ENCODE data around the gene HPCAL4.

The HPCAL4 gene

DNA sequence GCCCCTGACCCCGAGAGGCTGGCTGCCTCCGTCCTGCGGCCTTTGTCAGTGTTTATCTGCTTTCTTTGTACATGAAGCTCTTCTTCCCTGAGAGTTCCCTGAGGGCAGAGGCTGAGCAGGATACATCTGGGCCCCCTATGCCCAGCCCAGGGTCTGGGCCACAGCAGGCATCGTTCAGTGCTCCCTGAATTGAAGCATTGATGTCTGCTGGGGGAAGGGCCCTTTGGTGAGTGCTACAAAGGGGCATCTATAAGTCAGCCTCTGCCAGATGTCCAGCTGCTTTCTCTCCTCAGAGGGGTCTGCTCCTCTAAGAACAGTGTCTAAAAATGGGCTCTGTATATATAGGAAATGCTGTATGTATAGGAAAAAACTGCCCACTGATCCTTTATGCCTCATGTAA lies 53.9 kb downstream of the HPCAL4 start:
- ChIA-PET CTCF (interaction anchor here (1.0 to 4.6 kb wide), 4 partner anchors 10 to 27 kb away, joined by 3 to 19 read pairs (median 4); no protein-coding TSS in a partner anchor), POLR2A (no interaction called here)
- DNase-seq (ENCODE audit: low read depth, low spot score) = no peak
- H3K4me3 ChIP-seq (ENCODE audit: low read depth, low read length) = no peak overlapping the region
- TF ChIP-seq, protein P1, sequence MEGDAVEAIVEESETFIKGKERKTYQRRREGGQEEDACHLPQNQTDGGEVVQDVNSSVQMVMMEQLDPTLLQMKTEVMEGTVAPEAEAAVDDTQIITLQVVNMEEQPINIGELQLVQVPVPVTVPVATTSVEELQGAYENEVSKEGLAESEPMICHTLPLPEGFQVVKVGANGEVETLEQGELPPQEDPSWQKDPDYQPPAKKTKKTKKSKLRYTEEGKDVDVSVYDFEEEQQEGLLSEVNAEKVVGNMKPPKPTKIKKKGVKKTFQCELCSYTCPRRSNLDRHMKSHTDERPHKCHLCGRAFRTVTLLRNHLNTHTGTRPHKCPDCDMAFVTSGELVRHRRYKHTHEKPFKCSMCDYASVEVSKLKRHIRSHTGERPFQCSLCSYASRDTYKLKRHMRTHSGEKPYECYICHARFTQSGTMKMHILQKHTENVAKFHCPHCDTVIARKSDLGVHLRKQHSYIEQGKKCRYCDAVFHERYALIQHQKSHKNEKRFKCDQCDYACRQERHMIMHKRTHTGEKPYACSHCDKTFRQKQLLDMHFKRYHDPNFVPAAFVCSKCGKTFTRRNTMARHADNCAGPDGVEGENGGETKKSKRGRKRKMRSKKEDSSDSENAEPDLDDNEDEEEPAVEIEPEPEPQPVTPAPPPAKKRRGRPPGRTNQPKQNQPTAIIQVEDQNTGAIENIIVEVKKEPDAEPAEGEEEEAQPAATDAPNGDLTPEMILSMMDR (IDR thresholded peaks at IDR 0.05; ENCODE audit: insufficient read depth, low read length, missing control alignments) = no peak

DNA sequence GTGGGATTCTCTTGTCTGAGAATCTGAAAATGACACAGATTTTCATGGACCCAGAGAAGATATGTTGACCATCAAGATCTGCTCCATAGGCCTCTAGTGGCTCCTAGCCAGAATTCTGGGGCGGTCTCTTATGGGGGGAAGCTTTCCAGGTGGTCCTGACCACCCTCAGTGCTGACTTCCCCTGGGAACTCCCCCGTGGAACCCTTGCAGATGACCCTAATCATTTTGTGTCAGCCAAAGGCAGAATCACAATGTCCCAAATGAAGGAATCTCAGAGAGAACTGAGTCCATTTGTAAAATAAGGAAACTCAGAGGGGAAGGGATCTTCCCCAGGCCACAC lies 55.4 kb downstream of the HPCAL4 start:
- ChIA-PET CTCF (interaction anchor here (0.7 to 5.3 kb wide), 8 partner anchors 8 to 84 kb away, joined by 3 to 42 read pairs (median 4); partner anchors contain the start of gene PABPC4), POLR2A (no interaction called here)
- TF ChIP-seq, protein P1 (IDR thresholded peaks at IDR 0.05; ENCODE audit: insufficient read depth, low read length, missing control alignments) = no peak
- no peak overlapping the region for H3K4me3 ChIP-seq (ENCODE audit: low read depth, low read length)
- DNase-seq (ENCODE audit: low read depth, low spot score) = no peak

DNA sequence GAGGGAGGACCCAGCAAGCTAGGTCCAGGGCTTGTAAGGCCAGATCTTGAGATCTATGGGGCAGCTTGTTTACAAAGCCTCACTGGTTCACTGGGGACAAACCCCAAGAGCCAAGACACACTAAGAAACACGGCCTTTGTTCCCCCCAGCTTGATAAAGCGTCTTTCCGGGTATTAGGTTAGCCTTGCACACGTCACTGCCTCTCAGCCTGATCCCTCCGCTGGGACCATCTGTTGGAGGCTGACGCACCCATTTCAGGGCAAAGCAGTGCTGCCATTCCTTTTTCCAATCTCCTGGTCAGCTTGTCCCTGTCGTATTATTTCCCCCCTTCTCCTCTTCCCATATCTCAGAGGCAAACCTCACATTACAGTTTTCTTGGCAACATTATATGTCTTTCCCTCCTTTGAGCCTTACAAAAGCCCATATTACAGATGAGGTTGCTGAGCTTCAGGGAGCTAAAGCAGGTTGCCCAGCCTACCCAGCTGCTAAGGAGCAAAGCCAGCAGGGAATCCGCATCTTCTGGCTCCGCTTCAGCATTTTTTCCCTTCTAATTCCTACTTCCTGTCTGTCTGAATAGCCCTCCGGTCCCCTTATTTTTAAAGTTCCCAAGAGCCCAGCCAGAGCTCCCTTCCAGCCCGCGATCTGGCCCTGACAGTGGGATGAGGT lies 55.9 kb downstream of the HPCAL4 start:
- no peak for DNase-seq (ENCODE audit: low read depth, low spot score)
- CTCF ChIA-PET = interaction anchor here (0.7 to 5.3 kb wide), 10 partner anchors 9 to 85 kb away, joined by 3 to 42 read pairs (median 5); no protein-coding TSS in a partner anchor
- POLR2A ChIA-PET = no interaction called here
- no peak overlapping the region for H3K4me3 ChIP-seq (ENCODE audit: low read depth, low read length)
- TF ChIP-seq, protein P1 (IDR thresholded peaks at IDR 0.05; ENCODE audit: insufficient read depth, low read length, missing control alignments) = no peak

DNA sequence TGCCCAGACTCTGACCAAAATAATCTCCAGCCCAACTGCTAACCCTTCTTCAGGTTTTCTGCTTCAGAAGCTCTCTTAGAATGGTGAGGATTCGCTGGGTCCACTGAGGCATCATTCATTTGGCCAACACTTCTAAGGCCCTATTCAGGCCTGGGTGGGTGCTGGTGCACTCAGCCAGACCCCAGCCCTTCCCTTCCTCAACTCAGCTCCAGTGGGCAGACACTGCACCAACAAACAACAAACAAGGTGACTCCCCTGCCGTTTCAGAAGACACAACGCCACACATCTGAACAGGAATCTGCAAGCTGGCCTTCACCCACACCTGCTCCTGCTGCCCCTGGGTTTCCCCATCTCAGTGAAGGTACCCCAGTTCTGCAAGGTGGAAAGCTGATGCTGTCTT lies 57.8 kb downstream of the HPCAL4 start:
- DNase-seq (ENCODE audit: low read depth, low spot score) = no peak
- no peak overlapping the region for H3K4me3 ChIP-seq (ENCODE audit: low read depth, low read length)
- TF ChIP-seq, protein P1 (IDR thresholded peaks at IDR 0.05; ENCODE audit: insufficient read depth, low read length, missing control alignments) = no peak
- ChIA-PET POLR2A (interaction anchor here (0.7 kb wide), 1 partner anchor 15 kb away, joined by 3 read pairs; no protein-coding TSS in a partner anchor), CTCF (interaction anchor here (0.9 to 5.3 kb wide), 8 partner anchors 11 to 28 kb away, joined by 3 to 42 read pairs (median 9); no protein-coding TSS in a partner anchor)

DNA sequence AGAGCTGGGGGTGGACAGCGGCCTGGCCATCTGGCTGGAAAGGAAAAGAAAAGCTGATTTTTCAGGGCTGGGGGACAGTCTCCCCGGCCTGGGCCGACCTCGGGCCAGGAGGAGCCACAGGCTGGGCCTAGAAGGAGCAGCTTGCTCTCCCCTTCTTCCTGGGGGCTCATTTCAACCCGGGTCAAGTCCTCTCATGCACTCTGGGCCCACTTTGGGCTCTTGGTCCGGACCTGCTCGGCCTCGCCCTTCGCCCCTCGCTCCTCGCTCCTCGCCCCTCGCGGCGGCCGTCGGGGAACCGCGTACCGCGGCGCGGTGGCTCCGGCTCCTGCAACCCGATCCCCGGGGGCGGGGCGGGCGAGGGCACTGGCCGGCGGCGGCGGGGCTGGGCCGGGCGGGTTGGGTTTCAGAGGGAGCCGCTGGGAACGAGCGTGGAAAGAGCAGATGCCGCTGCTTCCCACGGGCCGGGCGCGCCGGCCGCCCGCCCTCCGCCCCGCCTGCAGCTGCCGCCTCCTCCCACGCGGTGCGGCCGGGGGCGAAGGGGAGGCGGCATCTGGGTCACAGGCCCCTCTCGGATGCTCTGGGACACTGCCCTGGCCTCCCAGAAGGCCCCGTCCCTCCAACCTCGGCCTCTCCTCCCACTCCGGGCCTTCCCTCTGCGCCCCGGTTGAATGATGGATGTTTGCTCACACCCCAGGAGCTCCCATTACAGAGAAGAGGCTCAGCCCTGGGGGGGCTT lies 58.4 kb downstream of the HPCAL4 start:
- H3K4me3 ChIP-seq (ENCODE audit: low read depth, low read length) = peak overlapping the region; percentile 19
- CTCF ChIA-PET = interaction anchor here (0.9 to 5.3 kb wide), 10 partner anchors 8 to 28 kb away, joined by 3 to 42 read pairs (median 4); no protein-coding TSS in a partner anchor
- no peak for DNase-seq (ENCODE audit: low read depth, low spot score)
- TF ChIP-seq, protein P1 (IDR thresholded peaks at IDR 0.05; ENCODE audit: insufficient read depth, low read length, missing control alignments) = no peak
- POLR2A ChIA-PET = no interaction called here

DNA sequence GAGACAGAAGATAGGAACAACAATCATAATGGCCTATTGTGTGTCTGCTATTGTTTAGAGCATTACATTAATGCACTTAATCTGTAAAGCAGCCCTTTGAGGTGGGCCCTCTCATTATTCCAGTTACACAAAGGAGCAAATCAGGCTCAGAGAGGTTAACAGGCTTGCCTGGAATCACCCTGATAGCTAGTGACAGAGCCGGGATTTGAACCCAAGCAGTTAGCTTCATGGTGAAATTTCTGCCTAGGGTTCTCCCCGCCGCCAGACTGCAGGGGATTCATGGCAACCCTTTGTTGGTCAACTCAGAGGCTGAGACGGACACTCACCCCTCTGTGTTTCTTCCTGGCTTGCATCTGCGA lies 58.9 kb downstream of the HPCAL4 start:
- ChIA-PET CTCF (interaction anchor here (0.9 to 5.3 kb wide), 8 partner anchors 9 to 27 kb away, joined by 3 to 42 read pairs (median 4); no protein-coding TSS in a partner anchor), POLR2A (no interaction called here)
- no peak for DNase-seq (ENCODE audit: low read depth, low spot score)

More for the DNA sequence above, 58.9 kb downstream of the HPCAL4 start:
- TF ChIP-seq, protein P1 (IDR thresholded peaks at IDR 0.05; ENCODE audit: insufficient read depth, low read length, missing control alignments) = no peak
- no peak overlapping the region for H3K4me3 ChIP-seq (ENCODE audit: low read depth, low read length)
